H1 (cell line): ENCODE results near the gene RPS6KA2. TPM values are rescaled to one million over a fixed set of nuclear protein-coding genes. Genes with fewer than 3 reads are reported as not detected.

ENCODE experiments used
- CTBP2 ChIP-seq: IDR thresholded peaks from 2 replicates; pipeline ENCODE4 v1.7.0; 2011; ENCODE audit warnings: borderline replicate concordance, mild to moderate bottlenecking, moderate library complexity, mixed read lengths, low read length; ENCODE audit not compliant: insufficient read depth, insufficient read length
- polyA plus RNA-seq, 7 experiments: library from polyadenylated mRNA; depleted of rRNA in 3 of 7; stranded (reverse) in 5 of 7; unstranded in 2 of 7; fragments of >200 nt in 5 of 7; fragments of 200-250 nt in 2 of 7; gene quantifications; 1 replicate in 5 of 7; 2 replicates in 1 of 7; 4 replicates in 1 of 7; pipeline versions ENCODE4 v1.2.1 to v1.2.3, GENCODE V29; 2011 to 2013; ENCODE audit warnings: missing spikeins in 2 of 7, mixed read lengths in 2 of 7
- total RNA-seq: library from RNA; stranded (reverse); fragmentation: NEBNext Ultra II Directional; extraction: Animal tissue kit (Norgen Biotek cat#: 25700); gene quantifications from 2 replicates; pipeline ENCODE4 v1.2.1, GENCODE V29; 2021
- TF ChIP-seq, protein P1 (sequence below): IDR thresholded peaks from 2 replicates; pipeline ENCODE4 v1.6.1; 2012; ENCODE audit warnings: low read length, inconsistent platforms

RPS6KA2 gene
- total and polyA plus RNA-seq, 2 of the 8 experiments (the other 6 are each of a cell fraction or from before 2014, with no cell fraction given) = 8.8 to 25.7 TPM

DNA sequence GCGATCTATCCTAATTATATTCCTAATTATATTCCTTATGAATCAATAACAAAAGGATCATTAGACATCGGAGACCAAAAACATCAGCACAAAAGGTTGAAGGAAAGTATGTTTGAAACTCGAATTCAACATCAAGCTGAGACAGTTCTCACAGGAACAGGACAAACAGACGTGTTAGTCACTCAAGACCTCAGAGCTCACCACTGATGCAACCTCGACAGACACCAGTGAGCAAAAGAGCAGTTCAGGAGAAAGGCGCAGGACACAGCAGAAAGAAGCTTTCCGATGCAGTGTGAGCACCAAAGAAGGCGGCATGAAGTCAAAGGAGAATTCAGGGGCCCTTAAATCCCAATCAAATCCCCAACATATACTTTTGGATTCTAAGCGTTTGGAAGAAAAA lies 34.2 kb downstream of the RPS6KA2 start (continued):
- TF ChIP-seq CTBP2 = no peak
- TF ChIP-seq, protein P1, sequence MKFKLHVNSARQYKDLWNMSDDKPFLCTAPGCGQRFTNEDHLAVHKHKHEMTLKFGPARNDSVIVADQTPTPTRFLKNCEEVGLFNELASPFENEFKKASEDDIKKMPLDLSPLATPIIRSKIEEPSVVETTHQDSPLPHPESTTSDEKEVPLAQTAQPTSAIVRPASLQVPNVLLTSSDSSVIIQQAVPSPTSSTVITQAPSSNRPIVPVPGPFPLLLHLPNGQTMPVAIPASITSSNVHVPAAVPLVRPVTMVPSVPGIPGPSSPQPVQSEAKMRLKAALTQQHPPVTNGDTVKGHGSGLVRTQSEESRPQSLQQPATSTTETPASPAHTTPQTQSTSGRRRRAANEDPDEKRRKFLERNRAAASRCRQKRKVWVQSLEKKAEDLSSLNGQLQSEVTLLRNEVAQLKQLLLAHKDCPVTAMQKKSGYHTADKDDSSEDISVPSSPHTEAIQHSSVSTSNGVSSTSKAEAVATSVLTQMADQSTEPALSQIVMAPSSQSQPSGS = no peak
